Smooth muscle cell of the pulmonary artery (primary cell): ENCODE measurements around the gene RAB30. TPM values are rescaled to one million over a fixed set of nuclear protein-coding genes. Genes with fewer than 3 reads are reported as not detected.

Experiments
- total RNA-seq: library from RNA; depleted of rRNA; stranded (reverse); fragments of >200 nt; gene quantifications from 2 replicates; pipeline ENCODE4 v1.2.3, GENCODE V29; 2014

Gene RAB30
- total RNA-seq = 37.6 and 40.5 TPM in 2 replicates

DNA sequence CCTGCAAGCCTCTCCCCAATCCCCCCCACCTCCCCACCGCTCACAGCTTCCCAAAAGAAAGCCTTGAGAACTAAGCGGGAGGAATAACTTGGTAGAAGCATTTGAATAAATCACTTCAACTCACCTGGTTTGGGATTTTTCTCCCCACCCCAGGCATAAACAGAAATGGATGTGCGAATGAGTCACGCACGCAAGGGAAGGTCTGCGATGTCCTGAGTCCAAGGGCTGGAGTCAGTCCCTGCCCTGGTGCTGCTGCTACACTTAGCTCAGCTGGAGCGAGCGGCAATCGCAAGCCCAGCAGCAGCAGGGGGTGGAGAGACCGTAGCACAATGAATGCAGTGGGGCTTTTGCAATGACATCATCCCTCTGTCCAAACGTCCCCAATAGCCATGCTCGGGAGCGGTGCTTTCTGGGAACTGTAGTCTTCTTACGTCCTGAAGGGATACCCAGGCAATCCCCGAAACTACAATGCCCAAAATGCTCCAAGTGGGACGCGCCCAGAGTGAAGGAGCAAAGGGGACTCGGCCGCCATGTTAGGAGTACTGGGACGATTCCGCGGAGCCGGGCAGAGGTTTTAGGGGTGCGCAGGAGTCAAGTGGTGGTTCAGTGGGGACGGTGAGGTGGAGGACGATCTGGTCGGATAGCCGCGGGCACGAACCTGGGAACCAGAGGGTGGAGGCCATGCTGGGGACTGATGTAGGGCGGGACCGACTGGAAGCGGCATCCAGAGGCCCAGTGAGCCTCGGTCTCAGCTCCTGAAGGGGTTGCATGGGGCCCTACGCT lies at the start of gene RAB30:
RAB30 (minus strand) TSS at position 331 of the 783 bp plus-strand sequence. CDS start 74,581 bp downstream, outside the sequence.

Other genes with a start within 250 kb of the RAB30 start
- 60.2 and 85.0 TPM in 2 replicates for gene PRCP, start 171.5 kb downstream of the RAB30 start, total RNA-seq
- 1.7 and 2.2 TPM in 2 replicates for gene DDIAS, start 170.2 kb downstream of the RAB30 start, total RNA-seq
- gene PCF11, start 85.2 kb upstream of the RAB30 start, total RNA-seq = 33.2 and 36.6 TPM in 2 replicates
- 10.5 and 13.2 TPM in 2 replicates for gene ANKRD42, start 121.8 kb upstream of the RAB30 start, total RNA-seq
- gene CCDC90B, start 214.5 kb upstream of the RAB30 start, total RNA-seq = 51.6 and 55.9 TPM in 2 replicates